ENCODE data around the gene LCE5A. TPM values are rescaled to one million over a fixed set of nuclear protein-coding genes. Genes with fewer than 3 reads are reported as not detected.
"Not testable (repeated sequence)": the region's sequence is repeated elsewhere in the genome, so short reads cannot be mapped to it uniquely, and the experiment has no call there.

LCE5A gene
- total and polyA plus RNA-seq, 8 donors, result not detected

DNA sequence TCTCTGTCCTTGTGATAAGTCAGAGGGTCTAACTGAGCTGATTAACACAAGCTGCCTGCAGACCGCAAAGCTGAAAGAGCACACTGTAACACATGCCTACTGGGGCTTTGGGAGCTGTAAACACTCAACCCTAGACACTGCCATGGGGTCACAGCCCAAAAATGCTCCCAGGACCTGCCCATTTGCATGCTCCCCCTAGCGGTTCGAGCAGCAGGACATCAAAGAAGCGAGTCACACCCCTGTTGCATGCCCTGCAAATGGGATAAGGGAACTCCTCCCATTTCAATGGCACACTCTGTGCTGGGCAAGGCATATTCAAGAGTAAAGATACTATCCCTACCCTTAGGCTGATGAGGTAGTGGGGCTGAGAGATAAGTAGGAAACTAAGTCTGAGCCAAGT lies 33.2 kb downstream of the LCE5A start:
- Histone ChIP-seq H3K36me3 (no peaks in the 10 kb centered on the region), H3K27ac (no peak overlapping the region), H3K4me1 (no peaks in the 10 kb centered on the region), H3K9me3 (no peaks in the 10 kb centered on the region), H3K4me3 (no peak overlapping the region), H3K27me3 (peaks cover 0 to 4% (median 0%) of the 10 kb centered on the region in 4 donors)
- WGBS, 2 donors, result 27 to 38% methylated on average over 4 of the region's 4 CpGs
- intact Hi-C loops (cut with DNase I), result no loop called here
- no peak for FAIRE-seq
- ATAC-seq, result no peak
- TF ChIP-seq CTCF (IDR thresholded peaks at IDR 0.05), result no peak
- no peak for DNase-seq

GRCh38 chr1:152546704-152547103 lies 36.1 kb downstream of the LCE5A start:
- no peak for TF ChIP-seq CTCF (IDR thresholded peaks at IDR 0.05)
- no peak overlapping the region for H3K4me3 ChIP-seq
- ATAC-seq, result no peak
- H3K9me3 ChIP-seq, result no peaks in the 10 kb centered on the region
- H3K27me3 ChIP-seq, result no peaks in the 10 kb centered on the region
- intact Hi-C loops (cut with DNase I), result no loop called here
- FAIRE-seq, result no peak
- no peaks in the 10 kb centered on the region for H3K4me1 ChIP-seq
- 40 to 47% methylated on average over 1 of the region's 1 CpG for WGBS, 2 donors
- no peak overlapping the region for H3K27ac ChIP-seq
- H3K36me3 ChIP-seq, result no peaks in the 10 kb centered on the region
- no peak for DNase-seq

DNA sequence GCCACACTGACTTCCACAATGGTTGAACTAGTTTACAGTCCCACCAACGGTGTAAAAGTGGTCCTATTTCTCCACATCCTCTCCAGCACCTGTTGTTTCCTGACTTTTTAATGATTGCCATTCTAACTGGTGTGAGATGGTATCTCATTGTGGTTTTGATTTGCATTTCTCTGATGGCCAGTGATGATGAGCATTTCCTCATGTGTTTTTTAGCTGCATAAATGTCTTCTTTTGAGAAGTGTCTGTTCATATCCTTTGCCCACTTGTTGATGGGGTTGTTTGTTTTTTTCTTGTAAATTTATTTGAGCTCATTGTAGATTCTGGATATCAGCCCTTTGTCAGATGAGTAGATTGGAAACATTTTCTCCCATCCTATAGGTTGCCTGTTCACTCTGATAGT lies 37.8 kb downstream of the LCE5A start:
- ATAC-seq; FAIRE-seq; H3K4me1 ChIP-seq; DNase-seq; H3K4me3 ChIP-seq; H3K27me3 ChIP-seq; H3K27ac ChIP-seq; H3K9me3 ChIP-seq; H3K36me3 ChIP-seq; intact Hi-C loops (cut with DNase I): not testable (repeated sequence)
- no CpG with 5 or more reads among the region's 1 CpG for WGBS, 2 donors

Other genes starting within 250 kb of the LCE5A start
- not detected for gene FLG, start 185.6 kb upstream of the LCE5A start, total RNA-seq
- under 1 TPM; under 0.01 to 0.04 TPM for gene FLG, start 185.6 kb upstream of the LCE5A start, polyA plus RNA-seq
- not detected for gene FLG2, start 150.8 kb upstream of the LCE5A start, total RNA-seq
- gene FLG2, start 150.8 kb upstream of the LCE5A start, polyA plus RNA-seq, result under 1 TPM in 1 of 2 donors, not detected in 1; under 0.01 TPM
- not detected for gene CRNN, start 96.5 kb upstream of the LCE5A start, total RNA-seq
- under 1 TPM; 0.52 to 0.76 TPM for gene CRNN, start 96.5 kb upstream of the LCE5A start, polyA plus RNA-seq
- gene CRCT1, start 3.7 kb downstream of the LCE5A start, total RNA-seq, result not detected
- under 1 TPM in 1 of 2 donors, not detected in 1; 0.30 TPM for gene CRCT1, start 3.7 kb downstream of the LCE5A start, polyA plus RNA-seq
- gene LCE3E, start 56.0 kb downstream of the LCE5A start, total RNA-seq, result not detected
- gene LCE3E, start 56.0 kb downstream of the LCE5A start, polyA plus RNA-seq, result not detected
- not detected for gene LCE3D, start 69.7 kb downstream of the LCE5A start, total RNA-seq
- gene LCE3D, start 69.7 kb downstream of the LCE5A start, polyA plus RNA-seq, result not detected
- gene LCE3C, start 89.4 kb downstream of the LCE5A start, total RNA-seq, result not detected
- not detected for gene LCE3C, start 89.4 kb downstream of the LCE5A start, polyA plus RNA-seq
- gene LCE3B, start 103.0 kb downstream of the LCE5A start, total RNA-seq, result not detected
- gene LCE3B, start 103.0 kb downstream of the LCE5A start, polyA plus RNA-seq, result not detected
- gene LCE3A, start 112.3 kb downstream of the LCE5A start, total RNA-seq, result not detected
- gene LCE3A, start 112.3 kb downstream of the LCE5A start, polyA plus RNA-seq, result not detected
- gene LCE2D, start 152.6 kb downstream of the LCE5A start, total RNA-seq, result not detected
- gene LCE2D, start 152.6 kb downstream of the LCE5A start, polyA plus RNA-seq, result not detected
- gene LCE2C, start 164.5 kb downstream of the LCE5A start, total RNA-seq, result not detected
- gene LCE2C, start 164.5 kb downstream of the LCE5A start, polyA plus RNA-seq, result not detected
- not detected for gene LCE2B, start 175.3 kb downstream of the LCE5A start, total RNA-seq
- gene LCE2B, start 175.3 kb downstream of the LCE5A start, polyA plus RNA-seq, result not detected
- gene LCE2A, start 187.5 kb downstream of the LCE5A start, total RNA-seq, result not detected
- not detected for gene LCE2A, start 187.5 kb downstream of the LCE5A start, polyA plus RNA-seq
- gene LCE4A, start 197.4 kb downstream of the LCE5A start, total RNA-seq, result not detected
- gene LCE4A, start 197.4 kb downstream of the LCE5A start, polyA plus RNA-seq, result not detected
- gene KPRP, start 247.2 kb downstream of the LCE5A start, total RNA-seq, result not detected
- not detected for gene KPRP, start 247.2 kb downstream of the LCE5A start, polyA plus RNA-seq

Measured in pancreas (tissue), 10 donors.